ENCODE data around the gene PHLDB2. TPM values are rescaled to one million over a fixed set of nuclear protein-coding genes. Genes with fewer than 3 reads are reported as not detected.

The PHLDB2 gene
- total RNA-seq, 2 experiments from 2014 or later, result 0.61 to 2.1 TPM

- Histone ChIP-seq H3K27ac (ENCODE audit: low read depth, low read length, poor library complexity, severe bottlenecking) (no peak overlapping the region), H3K79me2 (ENCODE audit: insufficient read depth, low read depth, low read length) (no peaks in the 10 kb centered on the region), H3K4me1 (ENCODE audit: insufficient read depth, low read length, poor library complexity, severe bottlenecking) (no peaks in the 10 kb centered on the region), H3K36me3 (ENCODE audit: insufficient read depth, low read length) (no peaks in the 10 kb centered on the region), H3K4me3 (ENCODE audit: low read depth, low read length, poor library complexity, severe bottlenecking) (no peak overlapping the region), H3K9me2 (ENCODE audit: insufficient read depth, low read length) (no peaks in the 10 kb centered on the region), H2AFZ (ENCODE audit: low read length) (no peak overlapping the region), H3K9me3 (ENCODE audit: low read length) (no peaks in the 10 kb centered on the region), H3K4me2 (ENCODE audit: low read length) (no peak overlapping the region), H4K20me1 (ENCODE audit: insufficient read depth, low read length) (no peaks in the 10 kb centered on the region)
- no peak for DNase-seq (ENCODE audit: low spot score)
- TF ChIP-seq CTCF (conservative IDR thresholded peaks at IDR 0.05; ENCODE audit: low read length) (no peak), EZH2phosphoT487 (IDR thresholded peaks at IDR 0.05; ENCODE audit: borderline replicate concordance, low read depth, low read length) (no peak)
- no TSS peak for BruUV-seq (replicated peaks)
- CTCF ChIA-PET (ENCODE audit: unreplicated experiment), result no interaction called here
- intact Hi-C loops (cut with micrococcal nuclease; ENCODE audit: unreplicated experiment), result no loop called here
- POLR2A ChIA-PET, result no interaction called here
Measured at GRCh38 chr3:111837112-111837511, 22.0 kb upstream of the PHLDB2 start.

GRCh38 chr3:111838133-111838532, 20.9 kb upstream of the PHLDB2 start:
- POLR2A ChIA-PET, result no interaction called here
- no peak overlapping the region for H2AFZ ChIP-seq (ENCODE audit: low read length)

GRCh38 chr3:111846039-111846438, 13.0 kb upstream of the PHLDB2 start:
- no peak for DNase-seq (ENCODE audit: low spot score)
- H2AFZ ChIP-seq (ENCODE audit: low read length), result no peak overlapping the region
- no peaks in the 10 kb centered on the region for H3K9me3 ChIP-seq (ENCODE audit: low read length)
- no peaks in the 10 kb centered on the region for H4K20me1 ChIP-seq (ENCODE audit: insufficient read depth, low read length)
- TF ChIP-seq EZH2phosphoT487 (IDR thresholded peaks at IDR 0.05; ENCODE audit: borderline replicate concordance, low read depth, low read length), result no peak
- no peak for TF ChIP-seq CTCF (conservative IDR thresholded peaks at IDR 0.05; ENCODE audit: low read length)
- POLR2A ChIA-PET, result no interaction called here
- no peak overlapping the region for H3K27ac ChIP-seq (ENCODE audit: low read depth, low read length, poor library complexity, severe bottlenecking)
- H3K4me1 ChIP-seq (ENCODE audit: insufficient read depth, low read length, poor library complexity, severe bottlenecking), result no peaks in the 10 kb centered on the region
- H3K9me2 ChIP-seq (ENCODE audit: insufficient read depth, low read length), result no peaks in the 10 kb centered on the region
- H3K4me3 ChIP-seq (ENCODE audit: low read depth, low read length, poor library complexity, severe bottlenecking), result no peak overlapping the region
- CTCF ChIA-PET (ENCODE audit: unreplicated experiment), result no interaction called here
- H3K36me3 ChIP-seq (ENCODE audit: insufficient read depth, low read length), result no peaks in the 10 kb centered on the region
- no peaks in the 10 kb centered on the region for H3K79me2 ChIP-seq (ENCODE audit: insufficient read depth, low read depth, low read length)
- intact Hi-C loops (cut with micrococcal nuclease; ENCODE audit: unreplicated experiment), result no loop called here
- BruUV-seq (replicated peaks), result no TSS peak
- H3K4me2 ChIP-seq (ENCODE audit: low read length), result no peak overlapping the region

More at GRCh38 chr3:111838133-111838532, 20.9 kb upstream of the PHLDB2 start:
- Histone ChIP-seq H3K36me3 (ENCODE audit: insufficient read depth, low read length) (no peaks in the 10 kb centered on the region), H3K9me3 (ENCODE audit: low read length) (no peaks in the 10 kb centered on the region), H3K4me2 (ENCODE audit: low read length) (no peak overlapping the region), H4K20me1 (ENCODE audit: insufficient read depth, low read length) (no peaks in the 10 kb centered on the region), H3K4me1 (ENCODE audit: insufficient read depth, low read length, poor library complexity, severe bottlenecking) (no peaks in the 10 kb centered on the region), H3K9me2 (ENCODE audit: insufficient read depth, low read length) (no peaks in the 10 kb centered on the region), H3K27ac (ENCODE audit: low read depth, low read length, poor library complexity, severe bottlenecking) (no peak overlapping the region), H3K4me3 (ENCODE audit: low read depth, low read length, poor library complexity, severe bottlenecking) (no peak overlapping the region), H3K79me2 (ENCODE audit: insufficient read depth, low read depth, low read length) (no peaks in the 10 kb centered on the region)
- no TSS peak for BruUV-seq (replicated peaks)
- DNase-seq (ENCODE audit: low spot score), result no peak
- CTCF ChIA-PET (ENCODE audit: unreplicated experiment), result no interaction called here
- TF ChIP-seq CTCF (conservative IDR thresholded peaks at IDR 0.05; ENCODE audit: low read length) (no peak), EZH2phosphoT487 (IDR thresholded peaks at IDR 0.05; ENCODE audit: borderline replicate concordance, low read depth, low read length) (no peak)
- intact Hi-C loops (cut with micrococcal nuclease; ENCODE audit: unreplicated experiment), result no loop called here

All from OCI-LY7 (cell line).